ENCODE data around the gene MCAM. TPM values are rescaled to one million over a fixed set of nuclear protein-coding genes. Genes with fewer than 3 reads are reported as not detected.

Gene MCAM
- total RNA-seq, 2 experiments from 2014 or later: 0.69 to 1.3 TPM

- BruUV-seq (replicated peaks): no TSS peak
These were observed 20.0 kb upstream of the MCAM start for GRCh38 chr11:119336744-119337469.

GRCh38 chr11:119335655-119336543 lies 19.0 kb upstream of the MCAM start:
- H3K36me3 ChIP-seq (ENCODE audit: insufficient read depth, low read length): peaks cover 6% of the 10 kb centered on the region; the same call in 1 of the 2 replicates
- H3K4me3 ChIP-seq (ENCODE audit: low read depth, low read length, poor library complexity, severe bottlenecking): peak overlapping the region; percentile 81
- no peaks in the 10 kb centered on the region for H3K9me3 ChIP-seq (ENCODE audit: low read length)
- peaks cover 40% of the 10 kb centered on the region for H3K4me1 ChIP-seq (ENCODE audit: insufficient read depth, low read length, poor library complexity, severe bottlenecking)
- no peaks in the 10 kb centered on the region for H4K20me1 ChIP-seq (ENCODE audit: insufficient read depth, low read length)
- intact Hi-C loops (cut with micrococcal nuclease; ENCODE audit: unreplicated experiment): loop anchor here (5.0 kb wide), 1 partner anchor 136 kb away; no protein-coding TSS in a partner anchor
- DNase-seq (ENCODE audit: low spot score): no peak
- no TSS peak for BruUV-seq (replicated peaks)
- peaks cover 10% of the 10 kb centered on the region; the same call in 1 of the 2 replicates for H3K79me2 ChIP-seq (ENCODE audit: insufficient read depth, low read depth, low read length)
- CTCF ChIA-PET (ENCODE audit: unreplicated experiment): no interaction called here
- POLR2A ChIA-PET: interaction anchor here (0.8 kb wide), 1 partner anchor 10 kb away, joined by 3 read pairs; no protein-coding TSS in a partner anchor
- peak overlapping the region; percentile 91 for H3K4me2 ChIP-seq (ENCODE audit: low read length)
- H3K9me2 ChIP-seq (ENCODE audit: insufficient read depth, low read length): no peaks in the 10 kb centered on the region
- TF ChIP-seq EZH2phosphoT487 (IDR thresholded peaks at IDR 0.05; ENCODE audit: borderline replicate concordance, low read depth, low read length) (no peak), CTCF (conservative IDR thresholded peaks at IDR 0.05; ENCODE audit: low read length) (no peak)
- H3K27ac ChIP-seq (ENCODE audit: low read depth, low read length, poor library complexity, severe bottlenecking): no peak overlapping the region
- no peak overlapping the region for H2AFZ ChIP-seq (ENCODE audit: low read length)

More at GRCh38 chr11:119336744-119337469, 20.0 kb upstream of the MCAM start:
- H2AFZ ChIP-seq (ENCODE audit: low read length): no peak overlapping the region
- ChIA-PET POLR2A (interaction anchor here (0.8 to 1.8 kb wide), 4 partner anchors 25 to 216 kb away, joined by 3 to 7 read pairs (median 4); partner anchors contain the start of genes HINFP and USP2), CTCF (ENCODE audit: unreplicated experiment) (interaction anchor here (1.6 to 2.0 kb wide), 2 partner anchors 34 to 37 kb away, joined by 4 to 14 read pairs; no protein-coding TSS in a partner anchor)
- no peaks in the 10 kb centered on the region for H4K20me1 ChIP-seq (ENCODE audit: insufficient read depth, low read length)
- H3K4me1 ChIP-seq (ENCODE audit: insufficient read depth, low read length, poor library complexity, severe bottlenecking): peaks cover 48% of the 10 kb centered on the region
- peak overlapping the region; percentile 13 for H3K4me3 ChIP-seq (ENCODE audit: low read depth, low read length, poor library complexity, severe bottlenecking)
- DNase-seq (ENCODE audit: low spot score): no peak
- H3K4me2 ChIP-seq (ENCODE audit: low read length): peak overlapping the region; percentile 50
- no peaks in the 10 kb centered on the region for H3K9me3 ChIP-seq (ENCODE audit: low read length)
- H3K79me2 ChIP-seq (ENCODE audit: insufficient read depth, low read depth, low read length): peaks cover 10% of the 10 kb centered on the region; the same call in 1 of the 2 replicates
- peaks cover 6% of the 10 kb centered on the region; the same call in 1 of the 2 replicates for H3K36me3 ChIP-seq (ENCODE audit: insufficient read depth, low read length)
- no peak for TF ChIP-seq EZH2phosphoT487 (IDR thresholded peaks at IDR 0.05; ENCODE audit: borderline replicate concordance, low read depth, low read length)
- TF ChIP-seq CTCF (conservative IDR thresholded peaks at IDR 0.05; ENCODE audit: low read length): no peak
- no peaks in the 10 kb centered on the region for H3K9me2 ChIP-seq (ENCODE audit: insufficient read depth, low read length)
- H3K27ac ChIP-seq (ENCODE audit: low read depth, low read length, poor library complexity, severe bottlenecking): no peak overlapping the region
- intact Hi-C loops (cut with micrococcal nuclease; ENCODE audit: unreplicated experiment): loop anchor here (5.0 kb wide), 1 partner anchor 135 kb away; no protein-coding TSS in a partner anchor

Measured in OCI-LY7 (cell line).